B cell (primary cell): ENCODE results near the gene DNAH10. TPM values are rescaled to one million over a fixed set of nuclear protein-coding genes. Genes with fewer than 3 reads are reported as not detected.

Source experiments
- ATAC-seq: fragments of 200-7000 bp; cut with Tn5 transposase; one replicate; pipeline ENCODE4 v1.10.0; 2021; ENCODE audit warnings: low read depth, mild to moderate bottlenecking, moderate number of reproducible peaks, moderate library complexity
- CTCF ChIA-PET: fragments of 350-600 bp; sonication (Branson Sonifier 250); formaldehyde crosslinking; loops from one replicate; lab custom pipeline; 2021; ENCODE audit warnings: antibody characterized with exemption, inconsistent platforms; lab: Charles Lee
- POLR2A ChIA-PET: fragments of 350-600 bp; sonication (Branson Sonifier 250); formaldehyde crosslinking; loops from one replicate; lab custom pipeline; 2021; ENCODE audit warnings: antibody characterized with exemption; lab: Charles Lee
- DNase-seq: peaks from one replicate; pipeline ENCODE4 v3.0.0; 2013
- H2AFZ ChIP-seq: 2 replicates; pipeline ENCODE4 v1.6.1; 2012; ENCODE audit warnings: mild to moderate bottlenecking, low read depth, low read length; ENCODE audit not compliant: insufficient read depth, poor library complexity, severe bottlenecking
- H3K27ac ChIP-seq, 2 donors: 1 replicate in 1 of 2; 2 replicates in 1 of 2; pipeline ENCODE4 v1.5.1; 2012 to 2013; ENCODE audit warnings: low read length in 2 of 2, mild to moderate bottlenecking in 2 of 2, moderate library complexity in 1 of 2
- H3K27me3 ChIP-seq, 4 experiments: fragments of 200-600 bp in 1 of 4; sonication (generic) in 1 of 4; replicated peaks in 1 of 4; 1 replicate in 2 of 4; 2 replicates in 2 of 4; pipeline versions ENCODE4 v1.6.1 to v1.7.0; 2013 to 2016; ENCODE audit warnings: low read length in 3 of 4, mild to moderate bottlenecking in 2 of 4, mixed read lengths in 1 of 4, moderate library complexity in 1 of 4; ENCODE audit not compliant: insufficient read depth in 4 of 4, control insufficient read depth in 3 of 4; ENCODE audit errors: control extremely low read depth in 1 of 4
- H3K36me3 ChIP-seq, 2 experiments: replicated peaks in 1 of 2; 1 replicate in 1 of 2; 2 replicates in 1 of 2; pipeline versions ENCODE4 v1.6.1 to v1.7.1; 2013; ENCODE audit warnings: low read length in 1 of 2; ENCODE audit not compliant: insufficient read depth in 2 of 2, control insufficient read depth in 1 of 2; ENCODE audit errors: control extremely low read depth in 1 of 2, extremely low read depth in 1 of 2
- H3K4me1 ChIP-seq, 2 donors: fragments of 200-600 bp in 1 of 2; sonication (generic) in 1 of 2; 1 replicate in 1 of 2; 2 replicates in 1 of 2; pipeline versions ENCODE4 v1.5.1 to v1.6.1; 2013 to 2017; ENCODE audit warnings: low read length in 2 of 2; ENCODE audit not compliant: control insufficient read depth in 2 of 2, insufficient read depth in 2 of 2
- H3K4me2 ChIP-seq: replicated peaks from 2 replicates; pipeline ENCODE3; 2012; ENCODE audit warnings: mild to moderate bottlenecking, low read depth, low read length; ENCODE audit not compliant: poor library complexity, severe bottlenecking
- H3K4me3 ChIP-seq, 5 experiments: fragments of 200-600 bp in 1 of 5; sonication (generic) in 1 of 5; 1 replicate in 3 of 5; 2 replicates in 2 of 5; pipeline versions ENCODE4 v1.5.1 to v1.7.0; 2011 to 2016; ENCODE audit warnings: low read length in 4 of 5, mild to moderate bottlenecking in 4 of 5, low read depth in 2 of 5, control low read depth in 1 of 5, moderate library complexity in 1 of 5; ENCODE audit not compliant: insufficient read depth in 1 of 5; ENCODE audit errors: control extremely low read depth in 1 of 5, extremely low read depth in 1 of 5
- H3K79me2 ChIP-seq: fragments of 200-600 bp; sonication (generic); one replicate; pipeline ENCODE4 v1.6.0; 2016; ENCODE audit warnings: low read length; ENCODE audit not compliant: control insufficient read depth, insufficient read depth
- H3K9ac ChIP-seq: fragments of 200-600 bp; sonication (generic); 2 replicates; pipeline ENCODE4 v1.6.1; 2017; ENCODE audit warnings: mild to moderate bottlenecking, low read length, moderate library complexity
- H3K9me3 ChIP-seq, 3 donors: one replicate each; pipeline versions ENCODE4 v1.6.1 to v1.7.1; 2013; ENCODE audit warnings: low read length in 2 of 3; ENCODE audit not compliant: control insufficient read depth in 2 of 3, insufficient read depth in 1 of 3; ENCODE audit errors: control extremely low read depth in 1 of 3
- H4K20me1 ChIP-seq: 2 replicates; pipeline ENCODE4 v1.6.0; 2012; ENCODE audit warnings: mild to moderate bottlenecking, low read length; ENCODE audit not compliant: insufficient read depth, control insufficient read depth, poor library complexity, severe bottlenecking
- H3K27ac Mint-ChIP-seq: one replicate; pipeline ENCODE4 v1.8.0; 2021; ENCODE audit warnings: mixed read lengths
- H3K27me3 Mint-ChIP-seq: one replicate; pipeline ENCODE4 v1.8.0; 2021; ENCODE audit warnings: mixed read lengths
- H3K4me1 Mint-ChIP-seq: one replicate; pipeline ENCODE4 v1.8.0; 2021; ENCODE audit warnings: mixed read lengths
- H3K4me3 Mint-ChIP-seq: one replicate; pipeline ENCODE4 v1.8.0; 2021; ENCODE audit warnings: mixed read lengths
- H3K9me3 Mint-ChIP-seq: one replicate; pipeline ENCODE4 v1.8.0; 2022; ENCODE audit warnings: mixed read lengths; ENCODE audit not compliant: insufficient read depth
- CTCF ChIP-seq: fragments of 200-600 bp; IDR thresholded peaks from one replicate; pipeline ENCODE4 v1.8.0; 2022; ENCODE audit warnings: antibody characterized with exemption, mild to moderate bottlenecking
- EZH2 ChIP-seq: IDR thresholded peaks from 2 replicates; pipeline ENCODE4 v1.6.1; 2012; ENCODE audit warnings: borderline replicate concordance, low read depth, mild to moderate bottlenecking, moderate library complexity, low read length; ENCODE audit not compliant: insufficient read depth, poor library complexity, severe bottlenecking
- WGBS: methylation state at CpG from one replicate; pipeline ENCODE4 v1.1.5; 2013; ENCODE audit warnings: missing lambda C conversion rate; ENCODE audit not compliant: insufficient coverage; 5-methylcytosine and 5-hydroxymethylcytosine counted together
- intact Hi-C: fragments of 100-400 bp; cut with micrococcal nuclease; formaldehyde crosslinking; loops from one replicate; pipeline ENCODE4 v1.10.0; 2022
- polyA plus RNA-seq: library from polyadenylated mRNA; depleted of rRNA; stranded (reverse); fragments of >200 nt; gene quantifications from 2 replicates; pipeline ENCODE4 v1.2.3, GENCODE V29; 2012
- total RNA-seq, 2 donors: library from RNA; stranded (reverse); fragments of 120-200 nt in 1 of 2; gene quantifications; 1 replicate in 1 of 2; 2 replicates in 1 of 2; pipeline versions ENCODE4 v1.2.3 to v1.2.4, GENCODE V29; 2013 to 2022

Gene DNAH10
- total and polyA plus RNA-seq, 2 donors (not counting 1 experiment from before 2014, with no cell fraction given), result 0.24 to 0.99 TPM

DNA sequence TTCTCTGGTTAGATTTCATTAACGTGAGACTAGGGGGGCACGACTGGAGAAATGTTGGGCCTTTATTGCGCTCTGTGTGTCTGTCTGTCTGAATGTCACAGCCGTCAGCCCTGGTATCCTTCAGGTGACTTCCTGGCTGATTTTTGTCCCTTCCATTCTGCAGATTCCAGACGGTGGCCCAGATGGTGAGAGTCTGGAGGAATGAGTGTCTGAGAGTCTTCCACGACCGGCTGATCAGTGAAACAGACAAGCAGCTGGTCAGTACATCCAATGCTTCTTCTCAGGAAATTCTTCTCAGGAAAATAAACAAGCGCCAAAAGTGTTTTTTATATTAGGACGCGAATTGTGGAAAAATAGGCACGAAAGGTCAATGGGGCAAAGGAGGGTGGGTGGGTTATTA is 117.0 kb downstream of the DNAH10 start:
- Histone ChIP-seq H3K4me1 (no peaks in the 10 kb centered on the region), H3K27me3 (no peaks in the 10 kb centered on the region), H3K9me3 (peaks cover 0 to under 1% (median 0%) of the 10 kb centered on the region in 3 donors), H3K79me2 (no peaks in the 10 kb centered on the region), H2AFZ (no peak overlapping the region), H3K4me2 (no peak overlapping the region), H4K20me1 (no peaks in the 10 kb centered on the region), H3K4me3 (no peak overlapping the region), H3K27ac (no peak overlapping the region), H3K9ac (no peak overlapping the region), H3K36me3 (no peaks in the 10 kb centered on the region)
- ATAC-seq (no peak), DNase-seq (no peak)
- TF ChIP-seq CTCF (no peak), EZH2 (no peak)
- no peak overlapping the region for H3K27ac Mint-ChIP-seq
- intact Hi-C loops, result no loop called here
- ChIA-PET CTCF (no interaction called here), POLR2A (no interaction called here)
- peaks cover 17% of the 10 kb centered on the region for H3K27me3 Mint-ChIP-seq
- WGBS, result 92% methylated on average over 11 of the region's 11 CpGs
- no peak overlapping the region for H3K4me3 Mint-ChIP-seq
- no peaks in the 10 kb centered on the region for H3K9me3 Mint-ChIP-seq
- H3K4me1 Mint-ChIP-seq, result no peaks in the 10 kb centered on the region

- Mint-ChIP-seq H3K4me3 (no peak overlapping the region), H3K9me3 (no peaks in the 10 kb centered on the region), H3K27ac (no peak overlapping the region), H3K4me1 (no peaks in the 10 kb centered on the region), H3K27me3 (peaks cover 14% of the 10 kb centered on the region)
- Histone ChIP-seq H3K4me1 (no peaks in the 10 kb centered on the region), H3K4me2 (no peak overlapping the region), H3K79me2 (no peaks in the 10 kb centered on the region), H3K9ac (no peak overlapping the region), H3K27me3 (no peaks in the 10 kb centered on the region), H3K9me3 (peaks cover 0 to 6% (median 4%) of the 10 kb centered on the region in 3 donors), H3K4me3 (no peak overlapping the region), H2AFZ (no peak overlapping the region), H3K27ac (no peak overlapping the region), H4K20me1 (no peaks in the 10 kb centered on the region), H3K36me3 (no peaks in the 10 kb centered on the region)
- ATAC-seq (no peak), DNase-seq (no peak)
- ChIA-PET POLR2A (no interaction called here), CTCF (no interaction called here)
- no peak for TF ChIP-seq CTCF
- TF ChIP-seq EZH2, result no peak
- WGBS, result 95% methylated on average over 13 of the region's 14 CpGs
- intact Hi-C loops, result no loop called here
Measured at GRCh38 chr12:123879691-123880090, 117.6 kb downstream of the DNAH10 start.
